Stimulated activated CD4-positive, alpha-beta T cell treated with anti-CD3 and anti-CD28 coated beads, Interleukin-12 subunit alpha, Interleukin-12 subunit beta, amount 100 ng/mL, for 4 hours (primary cell): ENCODE measurements around the gene SPPL3.

ENCODE experiments used
- DNase-seq: peaks from one replicate; pipeline ENCODE4 v3.0.0-alpha.2; 2020

SPPL3 gene

DNA sequence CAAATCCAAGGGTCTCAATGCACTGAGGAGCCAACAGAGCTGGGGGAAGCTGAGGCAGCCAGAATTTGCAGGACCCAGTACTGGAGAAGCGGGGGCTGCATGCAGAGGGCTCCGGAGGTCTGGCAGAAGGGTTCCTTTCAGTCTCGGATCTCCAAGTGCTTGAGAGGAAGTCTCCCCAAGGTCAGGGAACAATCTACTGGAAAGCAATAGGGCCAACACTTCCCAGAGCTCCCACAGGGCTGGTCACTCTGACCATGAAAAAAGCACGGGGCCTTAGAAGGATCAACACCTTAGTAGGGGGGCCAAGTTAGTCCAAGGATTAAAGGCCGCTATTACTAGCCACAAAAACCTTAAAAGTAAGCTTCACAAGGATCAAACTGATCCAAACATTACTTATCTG lies 31.7 kb downstream of the SPPL3 start:
- DNase-seq, result no peak

DNA sequence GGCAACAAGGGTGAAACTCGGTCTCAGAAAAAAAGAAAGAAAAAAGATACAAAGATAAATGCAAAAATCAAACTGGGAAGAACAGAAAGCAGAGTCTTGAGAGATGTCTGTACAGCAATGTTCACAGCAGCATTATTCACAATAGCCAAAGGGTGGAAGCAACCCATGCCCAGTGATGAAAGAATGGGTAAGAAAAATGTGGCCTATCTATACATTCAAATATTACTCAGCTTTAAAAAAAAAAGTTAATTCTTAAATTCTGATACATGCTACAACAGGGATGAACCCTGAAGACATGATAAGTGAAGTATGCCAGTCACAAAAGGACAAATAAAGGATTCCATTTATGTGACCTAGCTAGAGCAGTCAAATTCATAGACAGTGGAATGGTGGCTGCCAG lies 33.7 kb downstream of the SPPL3 start:
- DNase-seq, result no peak

DNA sequence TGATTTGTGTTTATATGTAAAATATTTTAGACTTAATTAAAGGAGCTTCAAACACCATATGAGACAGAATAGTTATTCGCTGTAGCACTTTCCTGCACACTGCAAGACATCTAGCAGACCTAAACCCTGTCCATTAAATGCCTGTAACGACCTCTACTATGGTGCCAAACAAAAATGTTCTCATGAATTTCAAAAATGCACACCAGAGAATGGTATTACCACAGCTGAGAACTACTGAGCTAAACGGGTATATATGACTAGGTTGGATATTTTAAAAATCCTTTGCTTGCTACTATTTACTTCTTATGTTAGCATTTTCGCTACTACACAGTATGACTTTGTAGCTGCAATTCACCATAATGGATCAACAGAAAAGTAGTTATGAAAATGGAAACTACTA lies 34.8 kb downstream of the SPPL3 start:
- no peak for DNase-seq

DNA sequence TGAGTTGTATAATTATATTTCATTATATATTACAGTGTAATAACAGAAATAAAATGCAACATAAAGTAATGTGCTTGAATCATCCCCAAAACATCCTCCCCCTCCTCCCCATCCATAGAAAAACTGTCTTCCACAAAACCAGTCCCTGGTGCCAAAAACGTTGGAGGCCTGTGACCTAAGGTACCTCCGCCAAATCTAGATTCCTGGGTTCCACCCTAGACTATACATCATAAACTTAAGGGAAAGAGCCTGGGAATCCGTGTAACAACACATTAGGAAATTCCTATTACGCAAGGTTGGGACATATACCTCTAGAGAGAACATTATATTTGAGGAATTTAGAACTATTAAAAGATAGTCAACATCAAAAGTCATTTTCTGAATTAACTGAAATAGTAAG lies 38.0 kb downstream of the SPPL3 start:
- no peak for DNase-seq

DNA sequence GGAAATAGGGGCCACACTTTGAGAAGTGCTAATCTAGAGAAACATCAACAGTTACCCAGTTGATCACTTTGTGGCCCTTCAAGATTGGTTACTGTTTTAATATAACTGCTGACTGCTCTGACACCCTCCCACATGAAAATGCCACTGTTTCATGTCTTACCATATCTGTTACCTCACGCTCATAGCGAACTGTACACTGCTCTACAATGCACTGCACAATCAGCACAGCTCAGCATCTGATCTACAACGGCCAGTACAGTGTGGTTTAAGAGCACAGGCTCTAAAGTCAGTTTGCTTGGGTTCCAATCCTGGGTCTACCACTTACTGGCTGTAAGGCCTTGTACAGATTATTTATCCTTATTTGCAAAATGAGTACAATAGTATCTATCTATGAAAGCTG lies 39.1 kb downstream of the SPPL3 start:
- DNase-seq, result no peak

DNA sequence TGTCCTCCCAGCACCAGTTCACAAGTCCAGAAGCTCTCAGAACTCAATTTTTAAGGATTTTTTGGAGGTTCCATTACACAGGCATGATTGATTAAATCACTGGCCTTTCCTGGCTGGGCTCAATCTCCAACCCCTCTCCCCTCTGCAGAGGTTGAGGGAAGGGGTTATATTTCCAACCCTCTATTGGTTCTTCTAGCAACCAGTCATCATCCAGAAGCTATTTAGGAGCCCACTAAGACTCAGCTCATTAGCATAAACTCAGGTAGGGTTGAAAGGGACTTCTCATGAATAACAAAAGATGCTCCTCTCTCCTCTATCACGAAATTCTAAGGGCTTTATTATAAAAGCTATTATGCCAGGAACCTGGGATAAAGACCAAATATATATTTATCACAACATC lies 41.5 kb downstream of the SPPL3 start:
- DNase-seq, result no peak

DNA sequence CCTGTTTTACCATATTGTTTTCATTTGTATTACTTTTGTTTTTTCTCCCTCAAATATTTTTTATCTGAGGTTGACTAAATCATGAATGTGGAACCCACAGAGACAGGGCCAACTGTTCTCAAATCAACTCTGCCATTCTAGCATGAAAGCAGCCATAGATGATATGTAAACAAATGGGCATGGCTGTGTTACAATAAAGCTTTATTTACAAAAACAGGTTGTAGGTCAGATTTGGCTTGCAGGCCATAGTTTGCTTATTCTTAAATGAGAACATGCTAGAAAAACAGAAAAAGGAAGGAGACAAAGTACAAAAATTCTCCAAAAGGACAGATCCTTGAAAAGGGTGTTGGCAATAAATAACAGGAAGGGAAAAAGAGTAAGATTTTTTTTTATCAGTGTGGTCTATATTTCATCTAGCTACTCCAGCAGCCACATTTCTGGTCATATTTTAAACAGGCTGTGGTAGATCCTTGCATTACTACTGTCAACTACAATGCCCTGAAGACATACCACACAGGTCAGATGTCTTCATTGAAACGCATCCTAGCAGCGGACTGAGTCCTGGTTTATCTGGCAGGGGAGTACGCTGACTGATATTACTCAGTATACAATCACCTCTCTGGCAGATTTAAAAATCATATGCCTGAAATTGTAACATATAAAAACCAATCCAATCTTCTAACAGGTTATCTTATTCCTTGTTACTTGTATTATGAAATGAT lies 42.9 kb downstream of the SPPL3 start:
- no peak for DNase-seq

DNA sequence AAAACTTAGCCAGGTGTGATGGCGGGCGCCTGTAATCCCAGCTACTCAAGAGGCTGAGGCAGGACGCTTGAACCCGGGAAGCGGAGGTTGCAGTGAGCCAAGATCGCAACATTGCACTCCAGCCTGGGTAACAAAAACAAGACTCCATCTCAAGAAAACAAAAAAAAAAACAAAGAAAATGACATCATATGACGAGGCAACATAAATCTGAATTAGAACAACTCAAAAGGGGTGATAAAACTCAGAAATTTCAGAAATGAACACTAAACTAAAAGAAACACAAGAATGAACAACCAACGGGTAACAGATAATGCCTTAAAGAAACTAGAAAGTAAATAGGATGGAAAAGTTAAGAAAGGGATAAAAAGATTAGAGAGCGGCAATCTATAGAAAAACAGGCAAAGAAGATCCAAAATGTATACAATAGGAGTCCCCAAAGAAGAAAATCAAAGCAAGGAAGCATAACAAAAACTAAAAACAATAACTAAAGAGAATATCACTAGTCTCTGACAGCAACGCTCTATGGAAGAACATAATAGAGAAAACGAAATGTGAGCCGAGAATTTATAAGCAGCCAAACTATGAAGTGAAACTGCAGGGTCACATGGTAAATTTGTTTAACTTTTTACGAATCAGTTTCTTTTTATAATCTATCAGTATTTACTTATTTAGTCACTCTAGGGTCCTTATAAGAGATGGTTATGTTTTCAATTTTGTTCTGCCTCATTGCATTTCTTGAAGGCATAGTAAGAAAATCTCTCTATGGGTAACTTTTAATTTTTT lies 45.7 kb downstream of the SPPL3 start:
- DNase-seq, result no peak

DNA sequence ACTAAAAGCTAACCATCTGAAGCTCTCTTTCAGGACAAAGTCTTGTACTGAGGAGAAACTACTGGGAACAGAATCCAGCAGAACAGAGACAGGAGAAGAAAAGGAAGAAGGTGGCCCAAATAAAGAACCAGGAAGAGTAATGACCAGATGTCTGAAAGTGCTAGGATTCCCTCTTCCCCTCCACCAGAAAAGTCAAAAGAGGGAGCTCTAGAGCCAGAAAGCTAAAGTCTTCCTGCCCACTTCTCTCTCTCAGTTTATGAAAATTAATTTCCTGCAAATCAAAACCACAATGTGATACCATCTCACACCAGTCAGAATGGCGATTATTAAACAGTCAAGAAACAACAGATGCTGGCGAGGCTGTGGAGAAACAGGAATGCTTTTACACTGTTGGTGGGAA lies 47.2 kb downstream of the SPPL3 start:
- DNase-seq, result no peak

DNA sequence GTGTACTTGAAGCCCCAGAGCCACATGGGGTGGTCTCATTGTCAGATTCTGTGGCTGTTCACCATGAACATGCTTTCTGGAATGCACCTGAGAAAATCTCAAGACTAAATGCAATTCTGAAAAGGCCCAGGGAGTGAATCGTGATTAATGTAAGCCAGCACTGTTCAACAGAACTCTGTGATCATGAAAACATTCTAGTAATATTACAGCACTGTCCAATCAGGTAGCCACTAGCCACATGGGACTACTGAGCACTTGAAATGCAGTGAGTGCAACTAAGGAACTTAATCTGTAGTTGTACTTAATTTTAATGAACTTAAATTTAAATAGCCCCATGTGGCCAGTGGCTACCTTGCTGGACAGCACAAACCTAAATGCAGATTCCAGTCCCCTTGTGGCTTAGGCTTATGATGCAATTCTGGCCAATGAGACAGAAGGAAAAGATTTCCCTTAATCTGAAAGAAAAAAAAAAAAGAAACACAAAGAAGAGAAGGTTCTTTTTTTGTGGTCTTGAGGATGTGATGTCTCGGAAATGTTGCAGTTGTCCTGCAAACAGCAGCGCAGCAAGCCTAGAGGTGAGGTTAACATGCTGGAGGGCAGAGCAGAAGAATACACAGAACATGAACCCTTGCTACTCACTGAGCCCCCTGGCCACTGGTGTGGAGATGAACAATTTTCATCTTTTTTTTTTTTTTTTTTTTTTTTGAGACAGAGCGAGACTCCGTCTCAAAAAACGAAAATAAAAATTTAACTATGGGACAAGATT lies 48.2 kb downstream of the SPPL3 start:
- no peak for DNase-seq

DNA sequence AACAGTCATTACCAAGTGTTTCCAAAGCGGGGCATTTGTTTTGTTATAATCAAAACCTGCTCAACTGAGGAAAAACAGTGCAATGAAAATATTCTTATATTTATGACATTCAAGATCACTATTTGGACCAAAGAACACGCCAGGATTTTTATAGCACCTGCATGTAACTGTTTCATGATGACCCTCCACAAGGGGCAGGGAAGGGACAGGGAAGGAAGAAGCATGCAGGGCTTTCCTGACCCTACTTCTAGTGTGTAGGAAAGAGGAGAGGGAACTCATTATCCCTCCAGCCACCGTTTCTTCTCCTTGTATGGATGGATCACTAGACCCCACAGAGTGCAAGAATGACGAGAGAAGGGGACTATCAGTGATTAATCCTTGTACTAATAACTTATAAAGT lies 49.4 kb downstream of the SPPL3 start:
- no peak for DNase-seq

DNA sequence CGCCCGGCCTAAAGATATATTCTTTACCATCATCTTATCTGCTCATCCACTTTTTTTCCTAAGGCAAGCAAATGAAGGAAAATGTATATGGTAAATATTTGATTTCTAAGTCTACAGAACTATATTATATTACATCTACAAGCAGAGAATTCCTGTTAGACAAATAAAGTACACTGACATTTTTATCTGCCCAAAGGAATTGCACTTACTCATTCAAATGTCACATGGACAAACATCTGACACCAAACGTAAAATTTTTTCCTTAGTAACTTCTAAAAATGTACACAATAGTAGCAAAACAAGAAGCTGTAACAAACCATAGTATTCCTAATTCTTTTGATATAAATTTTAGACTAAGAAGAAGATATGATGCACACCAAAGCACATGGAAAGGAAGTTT lies 51.0 kb downstream of the SPPL3 start:
- DNase-seq, result no peak

DNA sequence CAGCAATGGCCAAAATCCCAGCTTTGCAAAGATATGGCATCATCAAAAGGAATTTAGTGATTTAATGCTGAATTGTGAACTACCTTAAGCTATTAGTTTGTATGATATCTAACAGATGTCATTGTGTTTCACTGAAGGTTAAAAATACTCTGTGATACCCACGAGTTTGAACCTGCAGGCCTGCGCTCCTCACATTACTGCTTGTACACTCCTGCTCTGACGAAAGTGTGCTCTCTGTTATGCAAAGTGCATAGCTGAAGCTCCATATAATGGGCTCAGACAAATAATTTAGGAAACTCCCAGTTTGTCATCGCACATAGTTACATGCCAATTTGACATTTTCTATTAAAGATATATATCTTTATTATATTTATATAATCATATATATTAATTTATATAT lies 52.2 kb downstream of the SPPL3 start:
- no peak for DNase-seq

DNA sequence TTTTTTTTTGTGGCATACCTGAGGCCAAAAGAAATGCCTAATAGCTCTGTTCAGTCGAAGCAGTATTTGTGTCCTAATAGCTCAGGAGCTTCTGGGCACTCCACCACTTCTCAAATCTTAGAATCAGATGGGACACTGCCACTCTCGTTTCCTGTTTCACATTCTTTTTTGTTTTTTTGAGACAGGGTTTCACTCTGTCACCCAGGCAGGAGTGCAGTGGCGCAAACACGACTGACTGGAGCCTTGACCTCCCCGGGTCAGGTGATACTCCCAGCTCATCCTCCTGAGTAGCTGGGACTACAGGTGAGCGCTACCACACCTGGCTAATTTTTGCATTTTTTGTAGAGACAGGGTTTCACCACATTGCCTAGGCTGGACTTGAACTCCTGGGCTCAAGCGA lies 52.7 kb downstream of the SPPL3 start:
- no peak for DNase-seq

DNA sequence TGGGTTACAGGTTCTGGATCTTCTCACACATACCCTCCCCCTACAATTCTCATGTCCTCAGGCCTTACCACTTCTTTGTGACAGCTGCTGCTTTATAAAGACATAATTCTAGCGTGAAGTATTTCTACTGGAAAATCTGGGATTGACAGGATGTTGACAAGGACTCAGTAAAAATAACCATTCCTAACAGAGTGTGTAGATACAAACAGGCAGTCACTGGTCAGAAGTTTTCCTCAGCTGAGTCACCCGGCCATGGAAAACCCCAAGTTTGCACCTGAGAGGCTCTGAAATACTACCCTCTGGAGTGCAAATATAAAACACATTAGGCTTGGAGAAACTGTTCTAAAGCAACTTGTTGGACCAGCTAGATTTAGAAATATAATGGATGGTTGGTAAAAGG lies 54.4 kb downstream of the SPPL3 start:
- DNase-seq, result no peak

DNA sequence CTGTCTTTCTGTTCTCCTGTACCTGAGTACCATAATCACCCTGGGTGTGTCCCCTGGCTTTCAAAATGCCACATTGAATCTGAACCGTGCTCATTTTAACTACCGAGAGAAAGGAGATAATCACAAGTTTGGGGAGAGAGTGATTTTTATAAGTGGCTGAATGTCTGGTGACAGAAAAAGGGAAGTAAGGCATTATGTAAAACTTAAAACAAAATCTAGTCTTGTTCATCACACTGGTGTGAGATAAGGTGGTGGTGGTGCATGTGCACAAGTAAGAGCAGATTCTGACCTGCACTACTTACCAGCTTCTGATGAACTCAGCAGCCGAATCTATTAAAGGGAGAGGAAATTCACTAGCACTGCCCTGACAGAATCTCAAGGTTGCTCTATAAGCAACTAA lies 56.3 kb downstream of the SPPL3 start:
- DNase-seq, result no peak

DNA sequence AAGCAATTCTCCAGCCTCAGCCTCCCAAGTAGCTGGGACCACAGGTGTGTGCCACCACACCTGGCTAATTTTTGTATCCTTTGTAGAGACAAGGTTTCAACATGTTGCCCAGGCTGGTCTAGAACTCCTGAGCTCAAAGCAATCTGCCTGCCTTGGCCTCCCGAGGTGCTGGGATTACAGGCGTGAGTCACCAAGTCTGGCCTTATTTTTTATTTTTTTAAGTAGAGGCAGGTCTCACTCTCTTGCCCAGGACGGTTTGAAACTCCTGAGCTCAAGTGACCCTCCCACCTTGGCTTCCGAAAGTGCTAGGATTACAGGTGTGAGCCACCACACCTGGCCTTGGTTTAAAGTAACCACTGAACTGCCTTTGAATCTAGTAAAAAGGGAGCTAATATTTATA lies 56.8 kb downstream of the SPPL3 start:
- no peak for DNase-seq

DNA sequence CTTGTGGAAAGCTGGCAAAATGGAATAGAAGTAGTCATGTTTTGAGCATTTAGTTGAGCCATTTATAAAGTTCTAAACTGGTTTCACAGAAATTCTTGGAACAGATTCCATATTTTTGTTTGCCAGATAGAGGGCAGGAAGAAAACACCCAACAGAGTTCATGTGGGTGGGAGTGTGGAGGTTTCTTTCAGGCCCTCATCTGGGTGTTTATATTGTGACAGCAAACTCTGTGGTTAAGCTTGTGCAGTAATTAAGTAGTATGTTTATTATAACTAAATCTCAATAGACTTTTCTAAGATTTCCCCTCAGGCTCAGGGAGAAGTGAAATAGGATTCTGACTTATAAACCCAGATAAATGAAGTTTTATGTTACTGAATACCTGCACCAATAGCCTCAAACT lies 57.4 kb downstream of the SPPL3 start:
- no peak for DNase-seq

DNA sequence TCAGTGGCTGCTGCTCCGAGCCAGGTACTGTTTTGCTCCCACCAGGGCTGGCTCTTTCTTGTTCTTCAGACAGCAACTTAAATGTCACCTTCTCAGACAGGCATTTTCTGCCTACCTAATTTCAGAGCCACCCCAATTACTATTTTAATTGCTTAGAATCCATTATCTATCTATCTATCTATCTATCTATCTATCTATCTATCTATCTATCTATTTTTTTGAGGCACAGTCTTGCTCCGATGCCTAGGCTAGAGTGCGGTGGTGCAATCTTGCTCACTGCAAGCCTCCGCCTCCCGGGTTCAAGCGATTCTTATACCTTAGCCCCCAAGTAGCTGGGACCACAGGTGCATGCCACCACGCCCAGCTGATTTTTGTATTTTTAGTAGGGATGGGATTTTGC lies 58.5 kb downstream of the SPPL3 start:
- no peak for DNase-seq

DNA sequence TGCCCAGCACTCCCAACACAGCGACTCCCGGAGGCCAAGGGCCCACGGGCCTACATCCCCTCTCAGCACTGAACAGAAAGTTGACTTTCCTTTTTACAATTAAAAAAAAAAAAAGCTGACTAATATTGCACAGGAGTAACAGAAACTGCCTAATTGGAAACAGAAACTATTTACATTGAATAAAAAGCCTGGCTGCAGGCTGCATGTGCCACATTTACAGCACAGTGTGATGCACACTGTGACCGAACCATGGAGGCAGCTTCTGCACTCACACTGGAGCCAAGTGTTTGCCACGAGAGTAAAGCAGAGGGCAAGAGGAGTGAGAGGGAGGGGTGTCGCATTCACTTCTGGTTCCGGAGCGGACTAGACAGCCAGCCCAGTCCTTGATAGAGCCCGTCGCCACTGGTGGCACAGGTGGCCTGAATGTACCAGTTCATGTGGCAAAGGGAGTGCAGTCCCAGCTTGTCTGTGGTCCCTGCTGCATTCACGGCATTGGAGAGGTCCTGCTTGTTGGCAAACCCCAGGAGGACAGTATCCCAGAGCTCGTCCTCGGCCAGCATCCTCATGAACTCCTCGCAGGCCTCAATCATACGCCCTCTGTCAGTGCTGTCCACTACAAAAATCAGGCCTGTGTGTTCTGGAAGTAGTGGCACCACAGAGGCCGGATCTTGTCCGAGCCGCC lies 59.2 kb downstream of the SPPL3 start:
- DNase-seq, result no peak

DNA sequence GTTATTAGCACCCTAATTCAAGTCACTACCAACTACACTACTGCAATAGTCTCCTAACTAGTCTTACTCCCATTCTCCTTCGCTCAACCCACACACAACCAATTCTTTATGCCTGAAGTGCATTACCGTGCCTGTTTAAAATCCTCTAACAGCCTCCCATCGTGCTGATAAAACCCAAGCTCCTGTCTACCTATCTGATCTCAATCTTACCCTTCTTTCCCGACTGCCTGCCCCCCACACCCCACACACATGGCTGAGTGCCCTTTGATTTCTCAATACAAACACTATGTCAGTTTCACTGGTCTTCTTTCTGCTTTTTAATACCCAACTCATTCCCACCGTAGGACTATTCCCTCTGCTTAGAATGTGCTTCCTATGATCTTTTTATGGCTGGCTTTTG lies 59.9 kb downstream of the SPPL3 start:
- DNase-seq, result no peak

DNA sequence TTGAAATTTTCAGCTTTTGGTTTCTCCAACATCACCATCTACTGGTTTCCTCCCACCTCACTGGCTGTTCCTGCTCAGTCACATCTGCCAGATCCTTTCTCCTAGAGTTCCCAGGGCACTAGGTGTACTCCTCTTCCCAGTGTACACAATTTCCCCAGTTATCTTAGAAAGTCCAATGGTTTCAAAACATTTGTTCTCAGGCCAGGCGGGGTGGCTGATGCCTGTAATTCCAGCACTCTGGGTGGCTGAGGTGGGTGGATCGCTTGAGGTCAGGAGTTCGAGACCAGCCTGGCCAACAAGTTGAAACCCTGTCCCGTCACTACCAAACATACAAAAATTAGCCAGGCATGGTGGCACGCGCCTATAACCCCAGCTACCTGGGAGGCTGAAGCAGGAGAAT lies 60.7 kb downstream of the SPPL3 start:
- DNase-seq, result no peak

DNA sequence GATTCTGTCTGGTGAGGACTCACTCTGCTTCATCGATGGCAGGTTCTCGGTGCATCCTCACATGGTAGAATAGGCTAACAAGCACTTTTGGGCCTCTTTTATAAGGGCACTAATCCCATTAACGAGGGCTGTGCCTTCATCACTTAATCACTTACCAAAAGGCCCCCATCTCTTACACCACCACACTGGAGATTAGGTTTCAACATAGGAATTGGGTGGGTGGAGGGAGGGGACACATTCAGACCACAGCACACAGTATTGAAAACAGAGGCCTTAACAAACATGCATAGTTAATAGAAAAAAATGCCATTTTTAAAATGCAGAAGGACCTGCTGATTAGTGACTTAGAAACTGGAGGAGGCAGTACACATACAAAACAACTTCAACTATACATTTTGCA lies 61.6 kb downstream of the SPPL3 start:
- no peak for DNase-seq

DNA sequence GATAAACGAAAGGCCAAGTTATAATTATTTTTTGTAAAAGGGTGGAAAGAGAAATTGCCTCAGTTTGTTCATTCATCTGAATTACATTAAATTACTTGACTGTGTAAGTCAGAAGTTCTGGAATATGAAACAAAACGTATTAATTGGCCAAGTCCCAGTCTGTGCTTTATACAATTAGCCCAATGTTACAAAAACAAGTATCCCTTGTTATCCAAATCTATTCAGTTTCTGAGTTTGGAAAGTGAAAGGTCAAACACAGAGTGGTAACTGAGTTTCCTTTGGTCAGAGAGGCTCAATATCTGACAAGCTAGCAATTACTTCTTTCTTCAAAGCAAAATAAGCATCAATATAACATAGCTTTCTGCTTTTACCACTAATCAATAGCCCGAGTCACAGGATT lies 62.6 kb downstream of the SPPL3 start:
- DNase-seq, result no peak
